WERI-Rb-1 (cell line): Measurements from ENCODE around the gene C1orf198.

Source experiments
- DNase-seq: peaks from one replicate; pipeline ENCODE4 v3.0.0-alpha.2; 2020
- H3K27ac ChIP-seq: fragments of 250-450 bp; sonication (Bioruptor Pico); 2 replicates; pipeline ENCODE4 v1.5.1; 2020; ENCODE audit warnings: mild to moderate bottlenecking, moderate library complexity
- H3K27me3 ChIP-seq: fragments of 250-450 bp; sonication (Bioruptor Pico); 2 replicates; pipeline ENCODE4 v1.5.1; 2021; ENCODE audit warnings: mild to moderate bottlenecking, low read depth, moderate library complexity; ENCODE audit not compliant: insufficient read depth, severe bottlenecking
- H3K36me3 ChIP-seq: fragments of 250-450 bp; sonication (Bioruptor Pico); 2 replicates; pipeline ENCODE4 v1.5.1; 2020; ENCODE audit warnings: mild to moderate bottlenecking, moderate library complexity
- H3K4me3 ChIP-seq: 2 replicates; pipeline ENCODE4 v1.5.1; 2011; ENCODE audit warnings: low read depth, mild to moderate bottlenecking, control low read depth, low read length
- H3K9me3 ChIP-seq: fragments of 250-450 bp; sonication (Bioruptor Pico); 2 replicates; pipeline ENCODE4 v1.5.1; 2021; ENCODE audit warnings: mild to moderate bottlenecking, moderate library complexity; ENCODE audit not compliant: severe bottlenecking
- CTCF ChIP-seq: IDR thresholded peaks from 2 replicates; pipeline ENCODE4 v1.5.1; 2011; ENCODE audit warnings: low read depth, mild to moderate bottlenecking, control low read depth, inconsistent platforms, low read length

Gene C1orf198

GRCh38 chr1:230843503-230844309, 24.6 kb downstream of the C1orf198 start:
- no peak for TF ChIP-seq CTCF
- Histone ChIP-seq H3K27ac (no peak overlapping the region), H3K4me3 (no peak overlapping the region), H3K27me3 (no peaks in the 10 kb centered on the region), H3K36me3 (peaks cover 75% of the 10 kb centered on the region), H3K9me3 (no peaks in the 10 kb centered on the region)
- DNase-seq, result no peak

DNA sequence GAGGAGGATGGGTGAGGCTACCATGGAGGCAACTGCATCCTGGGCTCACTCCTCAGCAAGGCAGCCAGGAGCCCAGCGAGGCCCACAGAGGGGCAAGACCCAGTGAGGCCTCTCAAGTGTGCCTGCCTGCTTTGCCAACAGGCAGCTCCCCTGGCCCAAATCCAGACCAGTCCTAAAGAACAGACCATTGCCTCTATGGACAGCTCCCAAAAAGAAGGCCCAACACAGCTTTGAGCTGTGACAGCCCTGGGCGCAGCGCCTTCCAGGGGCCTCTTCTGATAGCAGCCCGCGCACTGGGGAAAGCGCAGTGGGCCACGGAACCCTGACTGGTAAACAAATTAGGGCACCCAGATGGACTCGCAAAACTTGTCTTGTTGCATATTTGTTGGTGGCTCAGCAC, 25.5 kb downstream of the C1orf198 start:
- Histone ChIP-seq H3K9me3 (no peaks in the 10 kb centered on the region), H3K27ac (no peak overlapping the region), H3K36me3 (peaks cover 78% of the 10 kb centered on the region), H3K4me3 (no peak overlapping the region), H3K27me3 (no peaks in the 10 kb centered on the region)
- no peak for DNase-seq
- no peak for TF ChIP-seq CTCF

- Histone ChIP-seq H3K36me3 (peaks cover 65% of the 10 kb centered on the region), H3K27me3 (no peaks in the 10 kb centered on the region), H3K4me3 (no peak overlapping the region), H3K9me3 (no peaks in the 10 kb centered on the region), H3K27ac (no peak overlapping the region)
- no peak for TF ChIP-seq CTCF
- no peak for DNase-seq
Measured at GRCh38 chr1:230839173-230839572, 29.1 kb downstream of the C1orf198 start.

GRCh38 chr1:230836793-230837192, 31.5 kb downstream of the C1orf198 start:
- no peaks in the 10 kb centered on the region for H3K9me3 ChIP-seq
- H3K27me3 ChIP-seq, result no peaks in the 10 kb centered on the region
- no peak for TF ChIP-seq CTCF
- peaks cover 41% of the 10 kb centered on the region for H3K36me3 ChIP-seq
- H3K27ac ChIP-seq, result no peak overlapping the region
- no peak for DNase-seq
- H3K4me3 ChIP-seq, result no peak overlapping the region

DNA sequence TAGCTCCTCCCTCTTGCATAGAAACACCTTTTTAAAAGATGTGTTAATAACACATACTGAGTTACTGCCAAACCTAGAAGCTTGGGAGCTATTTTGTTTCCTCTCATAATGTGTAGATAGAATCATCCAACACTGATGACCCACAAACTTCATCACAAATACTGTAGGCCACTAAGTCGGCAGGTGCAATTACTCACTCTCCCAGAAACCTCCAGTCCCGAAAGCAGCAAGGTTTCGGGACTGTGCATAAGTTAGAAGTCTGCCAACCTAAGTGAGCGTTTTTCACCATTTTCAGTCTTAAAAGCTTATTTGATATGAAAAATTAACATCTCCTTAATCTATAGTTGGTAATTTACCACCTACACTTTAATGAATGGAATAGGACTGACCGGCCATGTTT, 32.0 kb downstream of the C1orf198 start:
- Histone ChIP-seq H3K27ac (no peak overlapping the region), H3K27me3 (no peaks in the 10 kb centered on the region), H3K36me3 (peaks cover 37% of the 10 kb centered on the region), H3K4me3 (no peak overlapping the region), H3K9me3 (no peaks in the 10 kb centered on the region)
- TF ChIP-seq CTCF, result no peak
- no peak for DNase-seq

DNA sequence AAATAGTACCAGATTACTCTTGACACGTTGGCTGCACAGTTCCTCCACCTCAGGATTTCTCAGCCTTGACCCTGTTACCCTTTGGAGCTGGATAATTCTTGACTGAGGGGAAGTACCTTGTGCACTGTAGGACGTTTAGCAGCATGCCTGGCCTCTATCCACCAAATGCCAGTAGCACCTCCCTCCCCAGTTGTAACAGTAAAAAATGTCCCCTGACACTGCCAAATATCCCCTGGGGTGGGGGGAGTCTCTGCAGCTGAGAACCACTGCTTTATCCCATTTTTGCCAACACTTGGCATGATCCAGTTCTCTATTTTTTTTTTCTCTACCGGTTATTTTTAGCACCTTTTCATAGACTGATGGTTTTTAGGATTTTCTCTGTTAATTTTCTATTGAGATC, 34.0 kb downstream of the C1orf198 start:
- no peak for DNase-seq
- Histone ChIP-seq H3K27ac (no peak overlapping the region), H3K27me3 (no peaks in the 10 kb centered on the region), H3K4me3 (no peak overlapping the region), H3K9me3 (no peaks in the 10 kb centered on the region), H3K36me3 (peaks cover 16% of the 10 kb centered on the region)
- TF ChIP-seq CTCF, result no peak
